HepG2 (cell line): ENCODE measurements around the gene CABP2. TPM values are rescaled to one million over a fixed set of nuclear protein-coding genes. Genes with fewer than 3 reads are reported as not detected.

Experiments
- ATAD3A ChIP-seq: sonication (generic); formaldehyde crosslinking; IDR thresholded peaks from 2 replicates; pipeline ENCODE4 v1.4.0; 2020; ENCODE audit warnings: missing genetic modification reagents
- JUND ChIP-seq: sonication (generic); formaldehyde crosslinking; IDR thresholded peaks from 2 replicates; pipeline ENCODE4 v1.8.0; 2022; ENCODE audit warnings: mild to moderate bottlenecking, missing genetic modification reagents
- PPARG ChIP-seq: conservative IDR thresholded peaks from 2 replicates; pipeline ENCODE4 v1.6.1; 2016; ENCODE audit warnings: missing biosample characterization, missing genetic modification reagents
- REPIN1 ChIP-seq: sonication (generic); formaldehyde crosslinking; IDR thresholded peaks from 2 replicates; pipeline ENCODE4 v1.8.0; 2022; ENCODE audit warnings: missing genetic modification reagents, low read depth, mild to moderate bottlenecking, borderline replicate concordance
- TBX2 ChIP-seq: sonication (generic); formaldehyde crosslinking; IDR thresholded peaks from 2 replicates; pipeline ENCODE4 v1.5.0; 2020; ENCODE audit warnings: missing genetic modification reagents, mild to moderate bottlenecking, borderline replicate concordance
- USF2 ChIP-seq, 2 experiments: sonication (generic) in 1 of 2; formaldehyde crosslinking in 1 of 2; IDR thresholded peaks; 2 replicates each; pipeline versions ENCODE4 v1.5.1 to v1.6.1; 2011 to 2020; ENCODE audit warnings: borderline replicate concordance in 1 of 2, low read depth in 1 of 2, low read length in 1 of 2, mild to moderate bottlenecking in 1 of 2, missing genetic modification reagents in 1 of 2, moderate library complexity in 1 of 2
- WIZ ChIP-seq: sonication (generic); formaldehyde crosslinking; IDR thresholded peaks from 2 replicates; pipeline ENCODE4 v1.5.1; 2020; ENCODE audit warnings: mild to moderate bottlenecking, missing genetic modification reagents
- ZHX2 ChIP-seq, 2 experiments: sonication (generic) in 1 of 2; formaldehyde crosslinking in 1 of 2; IDR thresholded peaks; 2 replicates each; pipeline versions ENCODE4 v1.6.1 to v1.9.0; 2014 to 2022; ENCODE audit warnings: antibody characterized with exemption in 1 of 2, borderline replicate concordance in 1 of 2, inconsistent platforms in 1 of 2, low read depth in 1 of 2, missing genetic modification reagents in 1 of 2
- ZIK1 ChIP-seq: sonication (generic); formaldehyde crosslinking; IDR thresholded peaks from 2 replicates; pipeline ENCODE4 v1.5.0; 2020; ENCODE audit warnings: mild to moderate bottlenecking, low read depth, missing genetic modification reagents, borderline replicate concordance
- ZNF451 ChIP-seq: sonication (generic); formaldehyde crosslinking; IDR thresholded peaks from 2 replicates; pipeline ENCODE4 v1.5.0; 2020; ENCODE audit warnings: mild to moderate bottlenecking, missing genetic modification reagents
- ZNF543 ChIP-seq: sonication (generic); formaldehyde crosslinking; IDR thresholded peaks from 2 replicates; pipeline ENCODE4 v1.4.0; 2020; ENCODE audit warnings: mild to moderate bottlenecking, missing genetic modification reagents
- ZNF572 ChIP-seq: sonication (generic); formaldehyde crosslinking; IDR thresholded peaks from 2 replicates; pipeline ENCODE4 v1.5.1; 2020; ENCODE audit warnings: mild to moderate bottlenecking, missing genetic modification reagents
- polyA plus RNA-seq, 8 experiments: library from polyadenylated mRNA; depleted of rRNA in 3 of 8; stranded (reverse) in 7 of 8; unstranded in 1 of 8; fragments of >200 nt; fragmentation: Illumina TruSeq in 4 of 8; extraction: Trizol in 4 of 8; gene quantifications; 2 replicates each; pipeline versions ENCODE4 v1.2.1 to v1.2.3, GENCODE V29; 2011 to 2016; ENCODE audit warnings: low read depth in 4 of 8, missing spikeins in 1 of 8, mixed read lengths in 1 of 8; ENCODE audit not compliant: insufficient read depth in 1 of 8
- total RNA-seq, 5 experiments: library from RNA; depleted of rRNA; stranded (reverse); fragments of >200 nt; fragmentation: Illumina TruSeq; extraction: Trizol; gene quantifications; 2 replicates each; pipeline ENCODE4 v1.2.3, GENCODE V29; 2016; ENCODE audit warnings: low read depth in 1 of 5
- TF ChIP-seq, protein P1 (sequence below): sonication (generic); formaldehyde crosslinking; IDR thresholded peaks from 2 replicates; pipeline ENCODE4 v1.8.0; 2022; ENCODE audit warnings: missing genetic modification reagents, mild to moderate bottlenecking, inconsistent platforms, borderline replicate concordance
- TF ChIP-seq, protein P2 (sequence below): sonication (generic); formaldehyde crosslinking; IDR thresholded peaks from 2 replicates; pipeline ENCODE4 v1.8.0; 2023; ENCODE audit warnings: mild to moderate bottlenecking, missing genetic modification reagents

CABP2 gene
- total and polyA plus RNA-seq, 2 of the 13 experiments (the other 11 are each of a cell fraction or from before 2014, with no cell fraction given), result not detected

GRCh38 chr11:67482827-67483798 lies 40.1 kb downstream of the CABP2 start, which contains the start of gene AIP (continued):
- TF ChIP-seq ZHX2 (IDR thresholded peaks at IDR 0.05; ENCODE audit: low read depth) (peak; percentile 93), ZHX2 (CRISPR knock-in tag; IDR thresholded peaks at IDR 0.05; ENCODE audit: borderline replicate concordance) (no peak), ZNF543 (peak; percentile 98), ATAD3A (CRISPR knock-in tag) (peak; percentile 73; the same call in 1 of the 2 replicates), JUND (CRISPR knock-in tag) (peak; percentile 69), ZNF572 (CRISPR knock-in tag) (peak; percentile 96), ZIK1 (CRISPR knock-in tag) (peak; percentile 96; the same call in 1 of the 2 replicates), PPARG (CRISPR knock-in tag) (peak; percentile 50; the same call in 1 of the 2 replicates), ZNF451 (peak; percentile 95), REPIN1 (CRISPR knock-in tag) (peak; percentile 99), WIZ (CRISPR knock-in tag) (peak; percentile 95; the same call in 1 of the 2 replicates), USF2 (IDR thresholded peaks at IDR 0.05; ENCODE audit: low read depth, low read length) (no peak), USF2 (CRISPR knock-in tag; IDR thresholded peaks at IDR 0.05; ENCODE audit: borderline replicate concordance) (no peak; the same call in 1 of the 2 replicates), TBX2 (CRISPR knock-in tag) (peak; percentile 94)
- TF ChIP-seq, protein P1, sequence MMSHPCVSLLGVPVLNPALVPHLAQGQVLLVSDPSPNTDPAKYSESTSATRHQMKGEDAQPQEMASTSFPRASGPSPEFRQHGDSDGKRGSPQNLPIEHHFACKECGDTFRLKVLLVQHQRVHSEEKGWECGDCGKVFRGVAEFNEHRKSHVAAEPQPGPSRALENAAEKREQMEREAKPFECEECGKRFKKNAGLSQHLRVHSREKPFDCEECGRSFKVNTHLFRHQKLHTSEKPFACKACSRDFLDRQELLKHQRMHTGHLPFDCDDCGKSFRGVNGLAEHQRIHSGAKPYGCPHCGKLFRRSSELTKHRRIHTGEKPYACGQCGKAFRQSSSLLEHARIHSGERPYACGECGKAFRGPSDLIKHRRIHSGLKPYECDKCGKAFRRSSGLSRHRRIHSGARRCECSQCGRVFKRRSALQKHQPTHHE (CRISPR knock-in tag), result peak; percentile 98; the same call in 1 of the 2 replicates
- TF ChIP-seq, protein P2, sequence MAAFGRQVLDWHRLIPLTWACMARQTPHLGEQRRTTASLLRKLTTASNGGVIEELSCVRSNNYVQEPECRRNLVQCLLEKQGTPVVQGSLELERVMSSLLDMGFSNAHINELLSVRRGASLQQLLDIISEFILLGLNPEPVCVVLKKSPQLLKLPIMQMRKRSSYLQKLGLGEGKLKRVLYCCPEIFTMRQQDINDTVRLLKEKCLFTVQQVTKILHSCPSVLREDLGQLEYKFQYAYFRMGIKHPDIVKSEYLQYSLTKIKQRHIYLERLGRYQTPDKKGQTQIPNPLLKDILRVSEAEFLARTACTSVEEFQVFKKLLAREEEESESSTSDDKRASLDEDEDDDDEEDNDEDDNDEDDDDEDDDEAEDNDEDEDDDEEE (CRISPR knock-in tag), result peak; percentile 98; the same call in 1 of the 2 replicates
